ENCODE data around the gene DENND4A.
"Not testable (repeated sequence)": the region's sequence is repeated elsewhere in the genome, so short reads cannot be mapped to it uniquely, and the experiment has no call there.

DENND4A gene

GRCh38 chr15:65818927-65819562 lies 27.0 kb upstream of the DENND4A start:
- no peak for DNase-seq

- no peak for DNase-seq
These were observed 24.3 kb upstream of the DENND4A start for GRCh38 chr15:65816441-65816840.

GRCh38 chr15:65816008-65816407 lies 23.9 kb upstream of the DENND4A start:
- not testable (repeated sequence) for DNase-seq

GRCh38 chr15:65814271-65814670 lies 22.2 kb upstream of the DENND4A start:
- DNase-seq = not testable (repeated sequence)

- DNase-seq = no peak
These were observed 20.8 kb upstream of the DENND4A start for GRCh38 chr15:65812916-65813315.

- DNase-seq = no peak
These were observed 20.4 kb upstream of the DENND4A start for GRCh38 chr15:65812467-65812866.

- DNase-seq = no peak
These were observed 19.7 kb upstream of the DENND4A start for GRCh38 chr15:65811835-65812234.

GRCh38 chr15:65811011-65811733 lies 19.1 kb upstream of the DENND4A start:
- DNase-seq = not testable (repeated sequence)

- no peak for DNase-seq
These were observed 14.3 kb upstream of the DENND4A start for GRCh38 chr15:65806397-65806796.

GRCh38 chr15:65805019-65805745 lies 13.1 kb upstream of the DENND4A start:
- DNase-seq = no peak

- no peak for DNase-seq
These were observed 12.3 kb upstream of the DENND4A start for GRCh38 chr15:65804252-65804931.

- no peak for DNase-seq
These were observed 9.2 kb upstream of the DENND4A start for GRCh38 chr15:65801229-65801805.

- DNase-seq = no peak
These were observed 4.6 kb upstream of the DENND4A start for GRCh38 chr15:65796610-65797078.

GRCh38 chr15:65795663-65796216 lies 3.6 kb upstream of the DENND4A start:
- DNase-seq = no peak

- no peak for DNase-seq
These were observed 1.7 kb upstream of the DENND4A start for GRCh38 chr15:65793818-65794104.

- no peak for DNase-seq
These were observed 1.1 kb upstream of the DENND4A start for GRCh38 chr15:65792988-65793817.

- no peak for DNase-seq
These were observed 557 bp downstream of the DENND4A start for GRCh38 chr15:65791335-65792137.

GRCh38 chr15:65790694-65791334 lies 1.3 kb downstream of the DENND4A start:
- DNase-seq = no peak

GRCh38 chr15:65789759-65790425 lies 2.2 kb downstream of the DENND4A start:
- DNase-seq = no peak

GRCh38 chr15:65789105-65789504 lies 3.0 kb downstream of the DENND4A start:
- no peak for DNase-seq

Data from DMS153 (cell line).